ENCODE results near the gene UBA7.

Gene UBA7

GRCh38 chr3:49790626-49791411, 22.9 kb downstream of the UBA7 start:
- peaks cover 6 to 10% of the 10 kb centered on the region in 2 experiments for H3K4me1 ChIP-seq (ENCODE audit: control insufficient read depth in 1 of 2, insufficient read depth in 1 of 2, low read depth in 1 of 2, low read length in 1 of 2)
- no peak overlapping the region for H3K4me3 ChIP-seq (ENCODE audit: low read depth in 1 of 2, low read length in 1 of 2)
- TF ChIP-seq CTCF (IDR thresholded peaks at IDR 0.05): no peak
- H3K9me3 ChIP-seq: no peaks in the 10 kb centered on the region
- H3K27me3 ChIP-seq: peaks cover 16% of the 10 kb centered on the region
- no peak overlapping the region for H3K27ac ChIP-seq
- H3K36me3 ChIP-seq: no peaks in the 10 kb centered on the region

DNA sequence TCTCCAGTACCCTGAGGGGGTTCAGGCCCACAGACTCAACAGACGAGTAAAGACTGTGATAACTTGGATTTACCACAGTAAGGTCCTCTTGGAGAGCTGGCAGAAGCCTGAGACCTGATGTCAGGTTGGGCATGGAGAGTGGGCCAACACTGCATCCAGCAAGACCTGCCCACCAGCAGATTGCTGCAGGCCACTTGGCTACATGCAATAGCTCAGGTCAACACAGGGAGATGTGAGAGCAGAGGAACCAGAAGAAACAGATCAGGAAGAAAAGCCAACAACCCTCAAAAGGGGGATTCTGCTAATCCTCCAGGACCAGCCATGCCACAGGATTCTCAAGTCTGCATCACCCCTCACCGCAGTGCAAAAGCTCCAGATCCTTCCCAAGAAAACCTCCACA, 25.7 kb downstream of the UBA7 start:
- Histone ChIP-seq H3K27me3 (peaks cover 16% of the 10 kb centered on the region), H3K9me3 (no peaks in the 10 kb centered on the region), H3K36me3 (peaks cover 20% of the 10 kb centered on the region), H3K4me3 (ENCODE audit: low read depth in 1 of 2, low read length in 1 of 2) (no peak overlapping the region), H3K4me1 (ENCODE audit: control insufficient read depth in 1 of 2, insufficient read depth in 1 of 2, low read depth in 1 of 2, low read length in 1 of 2) (peaks cover 21 to 24% of the 10 kb centered on the region in 2 experiments), H3K27ac (no peak overlapping the region)
- TF ChIP-seq CTCF (IDR thresholded peaks at IDR 0.05): no peak

- Histone ChIP-seq H3K27me3 (peaks cover 16% of the 10 kb centered on the region), H3K27ac (peak overlapping the region; percentile 96), H3K9me3 (no peaks in the 10 kb centered on the region), H3K4me1 (ENCODE audit: control insufficient read depth in 1 of 2, insufficient read depth in 1 of 2, low read depth in 1 of 2, low read length in 1 of 2) (peaks cover 21 to 24% of the 10 kb centered on the region in 2 experiments), H3K36me3 (peaks cover 23% of the 10 kb centered on the region), H3K4me3 (ENCODE audit: low read depth in 1 of 2, low read length in 1 of 2) (no peak overlapping the region)
- TF ChIP-seq CTCF (IDR thresholded peaks at IDR 0.05): no peak
These were observed 26.2 kb downstream of the UBA7 start for GRCh38 chr3:49787536-49787935.

DNA sequence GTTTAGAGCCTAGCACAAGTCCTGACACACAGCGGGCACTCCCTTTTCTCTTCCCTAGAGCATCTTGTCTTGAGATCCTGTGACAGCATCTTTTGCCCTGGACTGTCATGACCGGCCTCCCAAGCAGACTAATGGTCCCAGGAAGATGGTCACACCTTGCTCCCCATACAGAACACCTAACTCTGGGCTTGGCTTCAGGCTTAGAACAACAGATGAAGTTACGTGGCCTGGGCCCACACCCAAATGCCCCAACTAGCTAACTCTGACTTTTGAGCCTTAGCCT, 26.6 kb downstream of the UBA7 start:
- H3K4me3 ChIP-seq (ENCODE audit: low read depth in 1 of 2, low read length in 1 of 2): peak overlapping the region; percentile 91 to 97
- H3K27ac ChIP-seq: peak overlapping the region; percentile 96
- peaks cover 27% of the 10 kb centered on the region for H3K36me3 ChIP-seq
- no peak for TF ChIP-seq CTCF (IDR thresholded peaks at IDR 0.05)
- H3K4me1 ChIP-seq (ENCODE audit: control insufficient read depth in 1 of 2, insufficient read depth in 1 of 2, low read depth in 1 of 2, low read length in 1 of 2): peaks cover 21 to 24% of the 10 kb centered on the region in 2 experiments
- no peaks in the 10 kb centered on the region for H3K9me3 ChIP-seq
- peaks cover 16% of the 10 kb centered on the region for H3K27me3 ChIP-seq

DNA sequence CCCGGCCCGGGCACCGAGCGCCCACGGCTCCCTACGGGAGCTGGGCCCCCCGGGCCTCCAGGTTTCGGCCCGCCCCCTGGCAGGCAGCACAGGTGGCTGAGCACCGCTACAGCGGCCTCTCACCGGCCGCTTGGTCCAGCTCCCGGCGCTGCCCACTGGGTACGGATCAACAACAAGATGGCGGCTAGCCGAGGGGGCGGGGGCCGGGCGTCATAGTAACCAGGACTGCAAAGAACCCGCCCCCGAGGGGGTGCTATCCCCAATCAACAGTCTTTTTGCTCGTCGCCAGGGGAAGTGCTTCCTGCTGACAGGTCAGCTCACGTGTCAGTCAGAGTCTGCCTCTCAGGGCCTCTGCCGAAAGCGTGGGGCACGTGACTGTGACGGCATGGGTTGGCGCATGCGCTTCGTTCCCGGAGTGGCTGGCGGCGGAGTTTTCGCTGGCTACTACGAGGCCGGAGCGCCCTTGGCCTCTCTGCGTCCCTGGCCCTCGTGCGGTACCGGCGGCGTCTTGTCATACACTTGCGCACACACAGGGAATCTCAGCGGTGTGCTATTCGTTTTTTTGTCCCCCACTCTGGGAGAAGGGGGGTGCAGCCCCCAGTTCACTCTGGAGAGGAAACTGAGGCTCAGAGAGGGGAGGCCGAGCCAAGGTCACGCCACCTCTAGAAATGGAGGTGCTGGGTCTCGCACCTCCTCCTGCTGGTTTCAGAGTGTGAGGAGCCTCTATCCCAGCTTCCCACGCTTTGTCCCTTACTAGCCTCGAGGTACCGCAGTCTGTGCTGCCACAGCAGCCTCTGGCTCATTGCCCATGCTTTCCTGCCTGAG, 27.2 kb downstream of the UBA7 start, which contains the start of gene IP6K1:
Gene IP6K1, minus strand, starts transcription at position 186 of the 825 bp plus-strand sequence. CDS start 38,502 bp downstream, outside the sequence.
- Histone ChIP-seq H3K36me3 (peaks cover 30% of the 10 kb centered on the region), H3K27ac (peak within 1 kb of the TSS; percentile 96), H3K27me3 (peaks cover 16% of the 10 kb centered on the region), H3K9me3 (no peaks in the 10 kb centered on the region), H3K4me1 (ENCODE audit: control insufficient read depth in 1 of 2, insufficient read depth in 1 of 2, low read depth in 1 of 2, low read length in 1 of 2) (peaks cover 21 to 24% of the 10 kb centered on the region in 2 experiments), H3K4me3 (ENCODE audit: low read depth in 1 of 2, low read length in 1 of 2) (peak within 1 kb of the TSS; percentile 91 to 97)
- TF ChIP-seq CTCF (IDR thresholded peaks at IDR 0.05): peak; percentile 33
